ENCODE data around the gene GAK.
"Not testable (repeated sequence)": the region's sequence is repeated elsewhere in the genome, so short reads cannot be mapped to it uniquely, and the experiment has no call there.

The GAK gene

GRCh38 chr4:952881-953573 lies 20.9 kb upstream of the GAK start:
- no peak for DNase-seq (ENCODE audit: low spot score)

GRCh38 chr4:951594-952468 lies 19.7 kb upstream of the GAK start:
- no peak for DNase-seq (ENCODE audit: low spot score)

GRCh38 chr4:951186-951585 lies 19.1 kb upstream of the GAK start:
- no peak for DNase-seq (ENCODE audit: low spot score)

DNA sequence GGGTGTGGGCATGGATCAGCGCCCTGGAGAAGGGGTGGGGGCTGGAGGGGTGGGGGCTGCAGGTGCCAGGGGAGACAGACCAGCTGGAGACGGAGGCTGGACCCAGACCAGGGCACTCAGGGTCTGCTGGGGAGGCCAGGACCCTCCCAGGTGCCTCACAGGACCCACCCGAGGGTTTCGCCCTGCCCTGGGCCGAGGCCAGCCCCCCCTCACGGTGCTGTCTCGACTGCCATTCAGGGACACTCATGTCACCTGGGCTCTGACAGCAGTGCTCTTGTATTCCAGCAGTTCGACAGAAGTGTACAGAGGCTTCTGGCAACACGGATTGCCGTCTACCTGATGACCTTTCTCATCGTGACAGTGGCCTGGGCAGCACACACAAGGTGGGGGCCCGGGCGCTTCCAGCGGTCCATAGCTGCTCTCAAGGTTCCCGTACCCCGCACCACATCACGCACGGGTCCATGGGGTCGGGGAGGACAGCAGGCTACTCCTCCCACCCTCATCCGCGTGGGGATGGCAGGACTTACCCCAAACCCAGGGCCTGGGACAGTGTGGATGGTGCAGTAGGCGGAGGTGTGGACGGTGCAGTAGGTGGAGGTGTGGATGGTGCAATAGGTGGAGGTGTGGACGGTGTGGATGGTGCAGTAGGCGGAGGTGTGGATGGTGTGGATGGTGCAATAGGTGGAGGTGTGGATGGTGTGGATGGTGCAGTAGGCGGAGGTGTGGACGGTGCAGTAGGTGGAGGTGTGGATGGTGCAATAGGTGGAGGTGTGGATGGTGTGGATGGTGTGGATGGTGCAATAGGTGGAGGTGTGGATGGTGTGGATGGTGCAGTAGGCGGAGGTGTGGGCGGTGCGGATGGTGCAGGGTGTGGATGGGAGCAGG lies 18.3 kb upstream of the GAK start:
- DNase-seq (ENCODE audit: low spot score), result no peak

DNA sequence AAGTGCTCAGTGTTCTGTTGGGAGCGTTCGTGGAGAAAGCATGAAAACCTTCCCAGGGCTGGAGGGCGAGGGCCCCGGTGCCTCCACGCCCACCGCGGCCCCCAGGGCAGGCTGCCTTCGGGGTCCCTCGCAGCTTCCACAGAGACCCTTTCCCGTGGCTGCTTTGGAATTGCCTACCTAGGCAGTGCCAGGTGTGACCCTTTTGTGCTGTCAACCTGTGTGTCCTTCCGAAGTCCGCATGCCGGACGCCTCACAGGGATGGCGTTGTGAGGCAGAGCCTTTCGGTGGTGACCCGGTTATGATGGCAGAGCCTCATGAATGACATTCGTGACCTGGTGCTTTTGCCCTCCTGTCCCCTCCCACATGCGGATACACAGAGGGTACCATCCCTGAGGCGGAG lies 17.5 kb upstream of the GAK start:
- no peak for DNase-seq (ENCODE audit: low spot score)

GRCh38 chr4:948936-949300 lies 16.8 kb upstream of the GAK start:
- no peak for DNase-seq (ENCODE audit: low spot score)

DNA sequence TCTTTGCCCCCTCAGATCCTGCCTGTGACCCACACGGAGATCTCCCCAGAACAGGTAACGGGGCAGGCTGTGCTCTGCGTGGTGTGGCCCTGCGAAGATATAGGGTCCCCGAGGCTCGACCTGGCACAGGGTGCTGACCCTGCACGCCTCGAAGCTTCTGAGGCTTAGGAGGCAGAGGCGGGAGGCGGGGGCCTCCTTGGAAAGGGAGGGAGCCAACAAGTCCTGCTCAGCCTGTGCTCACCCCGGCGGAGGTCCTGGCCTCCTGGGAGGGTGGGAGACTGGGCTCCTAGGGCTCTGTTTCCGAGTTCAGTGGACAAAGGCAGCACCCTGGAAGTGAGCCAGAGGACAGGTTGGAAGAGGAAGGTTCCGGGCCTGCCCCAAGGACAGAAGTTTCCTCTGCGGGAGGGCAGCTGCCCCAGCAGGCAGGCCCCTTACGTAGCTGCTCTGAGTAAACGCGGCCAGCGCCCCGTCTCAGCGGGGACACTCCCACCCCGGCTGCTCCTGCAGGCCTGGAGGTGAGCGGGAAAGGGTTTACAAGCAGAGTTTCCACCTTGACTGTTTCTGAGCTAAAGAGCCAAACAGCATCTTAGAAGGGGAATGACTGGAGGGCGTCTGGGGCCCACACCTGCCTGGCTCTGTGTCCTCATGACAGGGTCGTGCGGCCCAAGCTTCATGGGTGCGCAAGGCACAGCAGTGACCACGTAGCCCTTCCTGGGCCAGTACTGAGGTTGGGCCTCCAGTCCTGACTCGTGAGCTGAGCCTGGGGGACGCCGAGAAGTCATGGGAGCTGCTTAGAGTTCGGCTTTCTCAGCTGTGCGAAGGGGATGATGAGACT lies 16.2 kb upstream of the GAK start:
- no peak for DNase-seq (ENCODE audit: low spot score)

DNA sequence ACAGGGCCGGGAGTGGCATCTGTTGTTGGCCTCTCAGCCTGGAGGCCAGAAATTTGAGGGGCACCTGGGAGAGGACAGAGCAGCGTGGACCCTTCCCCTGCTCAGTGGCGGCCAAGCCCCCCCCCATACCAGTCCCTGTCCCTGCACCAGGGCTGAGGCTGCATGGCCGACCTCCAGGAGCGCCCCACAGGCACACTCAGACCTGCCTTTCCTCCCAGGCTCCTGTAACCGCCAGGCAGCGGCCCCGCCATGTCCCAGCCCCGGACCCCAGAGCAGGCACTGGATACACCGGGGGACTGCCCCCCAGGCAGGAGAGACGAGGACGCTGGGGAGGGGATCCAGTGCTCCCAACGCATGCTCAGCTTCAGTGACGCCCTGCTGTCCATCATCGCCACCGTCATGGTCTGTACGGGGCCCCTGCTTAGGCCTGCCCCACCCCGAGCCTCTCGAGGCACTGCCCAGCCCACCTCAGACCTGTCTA lies 15.4 kb upstream of the GAK start:
- no peak for DNase-seq (ENCODE audit: low spot score)

DNA sequence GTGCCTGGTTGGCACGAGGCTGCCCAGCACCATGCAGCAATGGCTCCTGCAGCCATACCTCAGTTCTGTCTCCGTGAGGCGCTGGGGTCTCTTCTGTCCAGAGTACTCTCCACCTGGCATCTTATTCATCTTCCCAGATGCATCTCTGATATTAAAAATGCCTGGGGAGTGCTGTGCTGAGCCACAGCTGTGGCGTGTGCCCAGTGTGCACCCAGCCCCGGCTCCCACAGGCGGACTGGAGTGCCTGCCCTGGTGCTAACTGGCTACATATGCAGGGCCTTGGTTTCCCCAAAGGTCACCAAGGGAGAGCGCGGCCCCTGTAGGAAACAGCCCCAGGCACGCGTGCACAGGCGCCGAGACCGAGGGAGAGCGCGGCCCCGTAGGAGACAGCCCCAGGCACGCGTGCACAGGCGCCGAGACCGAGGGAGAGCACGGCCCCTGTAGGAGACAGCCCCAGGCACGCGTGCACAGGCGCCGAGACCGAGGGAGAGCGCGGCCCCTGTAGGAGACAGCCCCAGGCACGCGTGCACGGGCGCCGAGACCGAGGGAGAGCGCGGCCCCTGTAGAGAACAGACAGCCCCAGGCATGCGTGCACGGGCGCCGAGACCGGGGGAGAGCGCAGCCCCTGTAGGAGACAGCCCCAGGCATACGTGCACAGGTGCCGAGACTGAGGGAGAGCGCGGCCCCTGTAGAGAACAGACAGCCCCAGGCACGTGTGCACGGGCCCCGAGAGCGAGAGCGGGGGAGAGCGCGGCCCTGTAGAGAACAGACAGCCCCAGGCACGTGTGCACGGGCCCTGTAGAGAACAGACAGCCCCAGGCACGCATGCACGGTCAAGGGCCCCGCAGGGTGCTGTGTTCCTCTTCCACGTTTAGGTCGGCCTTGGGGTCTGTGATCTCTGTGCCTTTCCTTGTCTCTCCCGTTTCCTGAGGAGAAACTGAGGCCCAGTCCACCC lies 14.7 kb upstream of the GAK start:
- DNase-seq (ENCODE audit: low spot score), result no peak

GRCh38 chr4:946103-946450 lies 14.0 kb upstream of the GAK start:
- no peak for DNase-seq (ENCODE audit: low spot score)

GRCh38 chr4:945274-946102 lies 13.4 kb upstream of the GAK start:
- DNase-seq (ENCODE audit: low spot score), result no peak

GRCh38 chr4:939508-939907 lies 7.4 kb upstream of the GAK start:
- not testable (repeated sequence) for DNase-seq (ENCODE audit: low spot score)

- DNase-seq (ENCODE audit: low spot score), result no peak
Measured at GRCh38 chr4:932713-933070, 576 bp upstream of the GAK start.

DNA sequence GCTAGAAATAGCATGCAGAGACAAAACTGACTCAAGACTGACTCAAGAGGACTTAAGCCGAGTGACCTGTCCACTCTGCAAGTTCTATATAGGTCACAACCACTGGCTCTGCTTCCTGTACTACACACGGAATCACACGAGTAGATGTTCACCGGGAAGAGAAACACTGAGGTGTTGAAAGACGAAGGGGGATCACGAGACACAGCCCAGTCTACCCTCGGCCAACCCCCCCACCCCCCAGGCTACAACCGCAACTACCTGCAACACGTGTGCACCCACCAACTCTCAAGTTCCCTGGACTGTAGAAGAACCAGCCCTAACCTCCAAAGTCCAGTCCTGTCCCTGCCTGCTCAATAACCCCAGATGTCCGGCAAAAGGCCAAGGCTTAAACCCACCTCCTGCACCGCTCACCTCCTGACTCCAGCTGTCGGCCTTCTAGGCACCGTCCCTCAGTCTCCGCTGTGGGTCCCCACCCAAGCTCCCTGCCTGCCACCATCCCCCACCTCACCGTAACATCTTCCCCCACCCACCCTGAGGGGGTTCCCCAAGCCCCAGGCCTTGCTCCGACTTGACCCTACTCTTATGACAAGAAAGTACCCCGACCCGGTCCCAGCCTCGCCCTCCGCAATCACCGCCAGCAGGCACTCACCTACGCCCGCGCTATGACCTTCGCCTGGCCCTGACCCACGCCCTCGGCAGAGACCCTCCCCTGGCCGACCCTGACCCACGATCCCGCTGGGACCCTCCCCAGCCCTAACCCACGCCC lies 739 bp downstream of the GAK start:
- DNase-seq (ENCODE audit: low spot score), result no peak

DNA sequence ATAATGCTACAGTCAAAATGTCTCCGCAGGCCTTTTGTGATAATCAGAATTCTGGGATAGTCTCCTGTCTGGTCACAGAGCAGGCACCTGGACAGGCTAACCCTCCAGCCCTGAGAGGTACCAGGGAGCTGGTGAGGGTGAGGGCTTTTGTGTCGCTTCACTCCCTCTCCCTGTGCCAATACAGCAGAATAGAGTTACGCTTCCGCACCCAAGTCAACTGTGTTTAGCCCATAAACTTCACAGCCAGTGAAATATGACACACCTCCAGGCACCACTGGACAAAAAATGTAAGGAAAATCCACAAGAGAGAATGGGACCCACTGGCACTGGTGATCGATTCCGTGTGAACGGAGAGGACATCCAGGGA lies 1.3 kb downstream of the GAK start:
- DNase-seq (ENCODE audit: low spot score), result no peak

DNA sequence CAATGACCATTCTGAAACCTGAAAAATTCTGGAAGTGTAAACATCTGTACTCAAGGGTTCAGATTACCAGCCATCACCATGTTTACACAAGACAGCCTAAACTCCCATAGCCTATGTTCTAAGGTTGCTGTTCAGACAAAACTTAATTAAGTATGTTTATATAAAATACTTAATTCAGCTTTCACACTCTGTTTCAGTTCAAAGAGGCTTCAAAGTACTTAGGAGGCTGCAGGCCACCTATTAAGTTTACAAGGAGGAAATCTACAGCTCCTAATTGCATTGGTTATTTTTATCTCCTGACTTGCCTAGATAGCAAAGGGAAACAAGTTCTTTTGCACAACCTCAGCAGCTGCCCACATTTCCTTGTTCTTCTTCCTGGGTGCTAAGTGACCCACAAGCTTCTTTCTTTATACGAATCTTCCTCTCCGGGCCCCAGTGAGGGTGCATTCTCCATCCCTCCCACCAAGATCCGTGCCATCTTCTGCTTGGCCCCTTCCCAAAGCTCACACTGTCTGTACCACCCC lies 2.0 kb downstream of the GAK start:
- DNase-seq (ENCODE audit: low spot score), result no peak

DNA sequence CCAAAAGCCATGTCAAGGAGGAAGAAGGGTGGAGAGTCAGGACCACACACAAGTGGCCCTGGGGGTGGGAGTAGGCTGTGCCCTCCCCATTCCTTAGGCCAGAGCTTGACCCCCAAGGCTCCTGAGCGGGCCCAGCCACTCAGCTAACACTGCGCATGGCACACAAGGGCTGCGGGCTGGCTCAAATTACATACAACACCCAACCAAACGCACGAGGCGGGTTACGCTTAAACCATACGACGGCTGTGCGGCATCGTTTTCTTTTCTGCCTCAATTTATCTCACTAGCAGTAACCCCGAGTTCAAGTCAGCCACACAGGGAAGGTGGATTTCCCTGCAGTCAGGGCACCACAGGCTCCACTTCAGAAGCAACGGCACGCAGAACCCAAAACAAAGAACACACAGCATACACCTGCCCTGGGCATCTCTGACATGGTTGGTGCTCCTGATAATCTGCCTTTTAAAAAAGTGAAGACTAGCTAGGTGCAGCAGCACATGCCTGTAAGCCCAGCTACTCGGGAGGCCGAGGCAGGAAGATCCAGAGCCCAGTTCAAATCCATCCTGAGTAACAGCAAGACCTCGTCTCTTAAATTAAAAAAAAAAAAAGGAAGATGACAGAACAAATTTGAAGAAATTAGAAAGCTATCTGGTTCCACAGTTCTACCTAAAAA lies 2.9 kb downstream of the GAK start:
- no peak for DNase-seq (ENCODE audit: low spot score)

- DNase-seq (ENCODE audit: low spot score), result not testable (repeated sequence)
Measured at GRCh38 chr4:927566-927965, 4.5 kb downstream of the GAK start.
